Stomach (tissue), 4 donors: ENCODE results near the gene AMPH.

Source experiments
- POLR2A ChIP-seq, 4 donors: fragments of 450-650 bp; IDR thresholded peaks; one replicate each; pipeline ENCODE4 v1.6.1; 2016; ENCODE audit warnings: antibody characterized with exemption in 4 of 4, control low read depth in 2 of 4, mild to moderate bottlenecking in 1 of 4, moderate library complexity in 1 of 4
- POLR2AphosphoS5 ChIP-seq, 3 donors: sonication (generic); formaldehyde crosslinking; IDR thresholded peaks; one replicate each; pipeline ENCODE4 v1.6.1; 2016; ENCODE audit warnings: antibody characterized with exemption in 3 of 3
- TF ChIP-seq, protein P1 (sequence below), 7 experiments: fragments of 450-650 bp in 4 of 7; fragments of 200-600 bp in 3 of 7; sonication (generic) in 3 of 7; IDR thresholded peaks; one replicate each; pipeline ENCODE4 v1.5.1; 2016 to 2019; ENCODE audit warnings: antibody characterized with exemption in 7 of 7, control low read depth in 2 of 7, mild to moderate bottlenecking in 1 of 7

DNA sequence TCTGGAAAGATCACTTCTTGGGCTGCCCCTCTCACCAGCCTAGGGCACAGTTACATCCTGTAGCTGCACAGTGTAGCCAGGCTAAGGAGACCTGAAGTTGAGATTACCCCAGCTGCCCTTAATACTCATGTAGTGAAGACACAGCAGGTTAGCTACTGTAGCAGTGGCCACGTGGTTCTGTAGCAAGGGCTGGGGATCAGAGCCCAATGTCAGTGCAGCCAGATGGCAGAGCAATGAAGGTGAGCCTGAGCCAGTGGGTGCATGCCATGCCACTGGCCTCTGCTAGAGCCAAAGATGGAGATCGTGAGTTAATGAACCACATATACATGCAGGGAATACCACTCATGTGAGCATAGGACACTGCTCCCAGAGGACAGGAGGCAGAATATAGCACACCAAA lies 15.5 kb downstream of the AMPH start:
- TF ChIP-seq, protein P1, sequence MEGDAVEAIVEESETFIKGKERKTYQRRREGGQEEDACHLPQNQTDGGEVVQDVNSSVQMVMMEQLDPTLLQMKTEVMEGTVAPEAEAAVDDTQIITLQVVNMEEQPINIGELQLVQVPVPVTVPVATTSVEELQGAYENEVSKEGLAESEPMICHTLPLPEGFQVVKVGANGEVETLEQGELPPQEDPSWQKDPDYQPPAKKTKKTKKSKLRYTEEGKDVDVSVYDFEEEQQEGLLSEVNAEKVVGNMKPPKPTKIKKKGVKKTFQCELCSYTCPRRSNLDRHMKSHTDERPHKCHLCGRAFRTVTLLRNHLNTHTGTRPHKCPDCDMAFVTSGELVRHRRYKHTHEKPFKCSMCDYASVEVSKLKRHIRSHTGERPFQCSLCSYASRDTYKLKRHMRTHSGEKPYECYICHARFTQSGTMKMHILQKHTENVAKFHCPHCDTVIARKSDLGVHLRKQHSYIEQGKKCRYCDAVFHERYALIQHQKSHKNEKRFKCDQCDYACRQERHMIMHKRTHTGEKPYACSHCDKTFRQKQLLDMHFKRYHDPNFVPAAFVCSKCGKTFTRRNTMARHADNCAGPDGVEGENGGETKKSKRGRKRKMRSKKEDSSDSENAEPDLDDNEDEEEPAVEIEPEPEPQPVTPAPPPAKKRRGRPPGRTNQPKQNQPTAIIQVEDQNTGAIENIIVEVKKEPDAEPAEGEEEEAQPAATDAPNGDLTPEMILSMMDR (IDR thresholded peaks at IDR 0.05), result no peak
- TF ChIP-seq POLR2AphosphoS5 (IDR thresholded peaks at IDR 0.05) (no peak), POLR2A (IDR thresholded peaks at IDR 0.05) (no peak)
